ENCODE measurements around the gene SYT1. TPM values are rescaled to one million over a fixed set of nuclear protein-coding genes. Genes with fewer than 3 reads are reported as not detected.

SYT1 gene
- total RNA-seq, 1 experiment from 2014 or later = 44.9 TPM

DNA sequence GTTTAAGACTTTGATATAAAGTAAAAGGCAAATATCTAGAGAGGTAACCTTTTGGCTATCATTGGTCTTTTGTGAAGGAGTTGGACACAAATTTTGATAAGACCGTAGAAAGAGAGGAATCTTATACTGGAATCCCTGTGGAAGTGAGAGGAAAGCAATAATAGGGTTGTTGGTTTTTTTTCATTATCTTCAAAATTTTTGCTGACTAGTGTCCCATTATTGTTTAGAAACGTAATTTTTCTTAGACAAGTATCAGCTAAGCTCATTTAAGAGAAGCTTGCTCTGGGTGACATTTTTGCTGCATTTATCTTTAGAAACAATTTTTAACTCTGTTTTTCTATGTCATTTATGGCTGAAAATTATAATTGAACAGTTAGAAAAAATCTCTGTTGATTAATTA, 300.3 kb downstream of the SYT1 start:
- intact Hi-C loops (cut with micrococcal nuclease) = loop anchor here (10.0 kb wide), 1 partner anchor 1020 kb away; no protein-coding TSS in a partner anchor
- CTCF ChIA-PET = no interaction called here
- ATAC-seq = no peak
- Histone ChIP-seq H3K4me1 (ENCODE audit: control insufficient read depth in 1 of 2, insufficient read depth in 2 of 2, low read length in 2 of 2) (no peaks in the 10 kb centered on the region), H3K9me2 (ENCODE audit: insufficient read depth) (no peaks in the 10 kb centered on the region), H3K4me2 (ENCODE audit: low read length) (no peak overlapping the region), H3K79me2 (ENCODE audit: insufficient read depth, low read length) (no peaks in the 10 kb centered on the region), H2AFZ (ENCODE audit: low read depth, low read length, poor library complexity, severe bottlenecking) (no peak overlapping the region), H3K27me3 (ENCODE audit: insufficient read depth, low read length) (no peaks in the 10 kb centered on the region), H3K9ac (ENCODE audit: low read length) (no peak overlapping the region), H3K36me3 (ENCODE audit: control insufficient read depth in 1 of 2, insufficient read depth in 2 of 2, low read length in 2 of 2) (no peaks in the 10 kb centered on the region), H4K20me1 (ENCODE audit: insufficient read depth) (0 out of 2 replicates have a peak, but pooled peaks cover 2% of the 10 kb centered on the region), H3K4me3 (replicated peaks in 1 of 2; ENCODE audit: low read depth in 1 of 2, low read length in 2 of 2) (no peak overlapping the region), H3K27ac (ENCODE audit: low read depth, low read length) (no peak overlapping the region), H3K9me3 (ENCODE audit: control insufficient read depth in 1 of 2, insufficient read depth in 1 of 2, low read depth in 1 of 2, low read length in 2 of 2) (no peaks in the 10 kb centered on the region)
- RAD21 ChIA-PET (ENCODE audit: low non-redundant PET in 1 of 2, low total read pairs in 2 of 2, uncharacterized antibody in 2 of 2, unreplicated experiment in 2 of 2) = no interaction called here
- DNase-seq (ENCODE audit: low read depth, low spot score) = no peak
- POLR2A ChIA-PET = no interaction called here
- BruUV-seq (replicated peaks) = no TSS peak
- no peak for TF ChIP-seq ELF1 (IDR thresholded peaks at IDR 0.05; ENCODE audit: borderline replicate concordance, low read depth)
- TF ChIP-seq, protein P1, sequence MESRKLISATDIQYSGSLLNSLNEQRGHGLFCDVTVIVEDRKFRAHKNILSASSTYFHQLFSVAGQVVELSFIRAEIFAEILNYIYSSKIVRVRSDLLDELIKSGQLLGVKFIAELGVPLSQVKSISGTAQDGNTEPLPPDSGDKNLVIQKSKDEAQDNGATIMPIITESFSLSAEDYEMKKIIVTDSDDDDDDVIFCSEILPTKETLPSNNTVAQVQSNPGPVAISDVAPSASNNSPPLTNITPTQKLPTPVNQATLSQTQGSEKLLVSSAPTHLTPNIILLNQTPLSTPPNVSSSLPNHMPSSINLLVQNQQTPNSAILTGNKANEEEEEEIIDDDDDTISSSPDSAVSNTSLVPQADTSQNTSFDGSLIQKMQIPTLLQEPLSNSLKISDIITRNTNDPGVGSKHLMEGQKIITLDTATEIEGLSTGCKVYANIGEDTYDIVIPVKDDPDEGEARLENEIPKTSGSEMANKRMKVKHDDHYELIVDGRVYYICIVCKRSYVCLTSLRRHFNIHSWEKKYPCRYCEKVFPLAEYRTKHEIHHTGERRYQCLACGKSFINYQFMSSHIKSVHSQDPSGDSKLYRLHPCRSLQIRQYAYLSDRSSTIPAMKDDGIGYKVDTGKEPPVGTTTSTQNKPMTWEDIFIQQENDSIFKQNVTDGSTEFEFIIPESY (IDR thresholded peaks at IDR 0.05; ENCODE audit: extremely low read depth, insufficient replicate concordance, low read length) = no peak
- no peak for TF ChIP-seq EZH2 (IDR thresholded peaks at IDR 0.05)
- TF ChIP-seq YY1 (IDR thresholded peaks at IDR 0.05; ENCODE audit: extremely low read depth, insufficient replicate concordance, low read depth, low read length) = no peak
- TF ChIP-seq, protein P2, sequence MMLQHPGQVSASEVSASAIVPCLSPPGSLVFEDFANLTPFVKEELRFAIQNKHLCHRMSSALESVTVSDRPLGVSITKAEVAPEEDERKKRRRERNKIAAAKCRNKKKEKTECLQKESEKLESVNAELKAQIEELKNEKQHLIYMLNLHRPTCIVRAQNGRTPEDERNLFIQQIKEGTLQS (IDR thresholded peaks at IDR 0.05) = no peak
- TF ChIP-seq SIN3A (IDR thresholded peaks at IDR 0.05; ENCODE audit: low read depth) = no peak
- TF ChIP-seq ZNF274 (IDR thresholded peaks at IDR 0.05; ENCODE audit: low read depth, low read length) = no peak
- TF ChIP-seq CBX3 (IDR thresholded peaks at IDR 0.05; ENCODE audit: low read depth) = no peak
- TF ChIP-seq, protein P3, sequence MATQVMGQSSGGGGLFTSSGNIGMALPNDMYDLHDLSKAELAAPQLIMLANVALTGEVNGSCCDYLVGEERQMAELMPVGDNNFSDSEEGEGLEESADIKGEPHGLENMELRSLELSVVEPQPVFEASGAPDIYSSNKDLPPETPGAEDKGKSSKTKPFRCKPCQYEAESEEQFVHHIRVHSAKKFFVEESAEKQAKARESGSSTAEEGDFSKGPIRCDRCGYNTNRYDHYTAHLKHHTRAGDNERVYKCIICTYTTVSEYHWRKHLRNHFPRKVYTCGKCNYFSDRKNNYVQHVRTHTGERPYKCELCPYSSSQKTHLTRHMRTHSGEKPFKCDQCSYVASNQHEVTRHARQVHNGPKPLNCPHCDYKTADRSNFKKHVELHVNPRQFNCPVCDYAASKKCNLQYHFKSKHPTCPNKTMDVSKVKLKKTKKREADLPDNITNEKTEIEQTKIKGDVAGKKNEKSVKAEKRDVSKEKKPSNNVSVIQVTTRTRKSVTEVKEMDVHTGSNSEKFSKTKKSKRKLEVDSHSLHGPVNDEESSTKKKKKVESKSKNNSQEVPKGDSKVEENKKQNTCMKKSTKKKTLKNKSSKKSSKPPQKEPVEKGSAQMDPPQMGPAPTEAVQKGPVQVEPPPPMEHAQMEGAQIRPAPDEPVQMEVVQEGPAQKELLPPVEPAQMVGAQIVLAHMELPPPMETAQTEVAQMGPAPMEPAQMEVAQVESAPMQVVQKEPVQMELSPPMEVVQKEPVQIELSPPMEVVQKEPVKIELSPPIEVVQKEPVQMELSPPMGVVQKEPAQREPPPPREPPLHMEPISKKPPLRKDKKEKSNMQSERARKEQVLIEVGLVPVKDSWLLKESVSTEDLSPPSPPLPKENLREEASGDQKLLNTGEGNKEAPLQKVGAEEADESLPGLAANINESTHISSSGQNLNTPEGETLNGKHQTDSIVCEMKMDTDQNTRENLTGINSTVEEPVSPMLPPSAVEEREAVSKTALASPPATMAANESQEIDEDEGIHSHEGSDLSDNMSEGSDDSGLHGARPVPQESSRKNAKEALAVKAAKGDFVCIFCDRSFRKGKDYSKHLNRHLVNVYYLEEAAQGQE (IDR thresholded peaks at IDR 0.05; ENCODE audit: low read depth) = no peak
- TF ChIP-seq SP1 (IDR thresholded peaks at IDR 0.05; ENCODE audit: low read depth) = no peak
- TF ChIP-seq, protein P4, sequence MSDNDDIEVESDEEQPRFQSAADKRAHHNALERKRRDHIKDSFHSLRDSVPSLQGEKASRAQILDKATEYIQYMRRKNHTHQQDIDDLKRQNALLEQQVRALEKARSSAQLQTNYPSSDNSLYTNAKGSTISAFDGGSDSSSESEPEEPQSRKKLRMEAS (IDR thresholded peaks at IDR 0.05) = no peak
- no peak for TF ChIP-seq ZFX (IDR thresholded peaks at IDR 0.05)
- TF ChIP-seq TCF7L2 (IDR thresholded peaks at IDR 0.05; ENCODE audit: borderline replicate concordance, extremely low read depth, insufficient read depth, insufficient read length) = no peak

All from HCT116 (cell line).